ENCODE measurements around the gene CFAP58.
A peak's percentile ranks its signal among the peaks of the same experiment; 100 is the strongest.

Gene CFAP58

GRCh38 chr10:104376784-104377300 is 23.2 kb downstream of the CFAP58 start:
- DNase-seq (ENCODE audit: low spot score) = no peak

GRCh38 chr10:104380336-104380735 is 26.7 kb downstream of the CFAP58 start:
- no peak for DNase-seq (ENCODE audit: low spot score)

DNA sequence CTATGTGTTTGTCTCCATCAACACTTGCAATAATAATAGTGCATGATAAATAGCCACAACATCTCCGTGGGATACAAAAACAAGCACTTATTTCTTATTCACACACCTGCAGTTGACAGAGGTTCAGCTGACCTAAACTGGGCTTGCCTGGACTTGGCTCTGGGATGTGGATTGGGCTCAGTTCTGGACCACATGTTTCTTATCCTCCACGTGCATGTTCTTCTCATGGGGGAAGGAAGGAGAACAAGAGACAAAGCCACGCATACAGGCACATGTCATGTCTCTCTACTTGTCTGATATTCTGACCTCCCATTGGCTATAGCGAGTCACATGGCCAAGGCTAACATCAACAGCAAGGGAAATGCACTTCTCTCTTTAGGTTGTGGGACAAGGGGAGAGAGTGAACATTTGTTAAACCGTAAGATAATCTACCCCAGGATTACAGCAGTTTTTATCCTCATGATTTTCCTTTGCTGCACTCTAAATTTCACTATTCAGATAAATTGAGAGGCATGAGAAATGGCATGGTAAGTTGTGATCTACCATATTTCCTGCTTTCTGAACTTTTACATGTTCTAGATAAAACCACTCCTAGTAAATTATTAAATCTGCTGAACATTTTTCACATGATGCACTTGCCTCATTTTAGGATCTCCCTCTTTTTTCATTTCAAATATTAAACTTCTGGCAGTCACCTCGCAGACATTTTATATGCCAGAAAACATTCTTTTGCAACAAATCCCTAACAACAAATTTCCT is 33.7 kb downstream of the CFAP58 start:
- DNase-seq (ENCODE audit: low spot score) = no peak

DNA sequence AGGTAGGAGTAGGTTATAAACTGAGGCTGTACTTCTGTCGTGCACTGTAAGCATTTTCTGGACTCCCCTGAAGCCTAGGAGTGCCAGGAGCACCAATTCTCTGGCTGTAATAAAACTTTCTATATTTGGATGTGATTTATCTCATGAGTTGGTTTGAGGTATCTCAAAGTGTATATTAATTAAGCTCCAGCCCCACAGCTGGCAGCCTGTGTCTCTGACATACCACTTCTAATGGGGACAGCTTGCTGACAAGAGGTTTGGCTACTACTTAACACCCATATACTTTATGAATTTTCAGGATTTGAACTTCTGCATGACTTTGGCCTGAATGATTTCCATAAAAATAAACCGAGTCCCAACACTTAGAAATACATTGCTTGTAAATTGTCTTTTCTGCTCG is 35.2 kb downstream of the CFAP58 start:
- DNase-seq (ENCODE audit: low spot score) = no peak

DNA sequence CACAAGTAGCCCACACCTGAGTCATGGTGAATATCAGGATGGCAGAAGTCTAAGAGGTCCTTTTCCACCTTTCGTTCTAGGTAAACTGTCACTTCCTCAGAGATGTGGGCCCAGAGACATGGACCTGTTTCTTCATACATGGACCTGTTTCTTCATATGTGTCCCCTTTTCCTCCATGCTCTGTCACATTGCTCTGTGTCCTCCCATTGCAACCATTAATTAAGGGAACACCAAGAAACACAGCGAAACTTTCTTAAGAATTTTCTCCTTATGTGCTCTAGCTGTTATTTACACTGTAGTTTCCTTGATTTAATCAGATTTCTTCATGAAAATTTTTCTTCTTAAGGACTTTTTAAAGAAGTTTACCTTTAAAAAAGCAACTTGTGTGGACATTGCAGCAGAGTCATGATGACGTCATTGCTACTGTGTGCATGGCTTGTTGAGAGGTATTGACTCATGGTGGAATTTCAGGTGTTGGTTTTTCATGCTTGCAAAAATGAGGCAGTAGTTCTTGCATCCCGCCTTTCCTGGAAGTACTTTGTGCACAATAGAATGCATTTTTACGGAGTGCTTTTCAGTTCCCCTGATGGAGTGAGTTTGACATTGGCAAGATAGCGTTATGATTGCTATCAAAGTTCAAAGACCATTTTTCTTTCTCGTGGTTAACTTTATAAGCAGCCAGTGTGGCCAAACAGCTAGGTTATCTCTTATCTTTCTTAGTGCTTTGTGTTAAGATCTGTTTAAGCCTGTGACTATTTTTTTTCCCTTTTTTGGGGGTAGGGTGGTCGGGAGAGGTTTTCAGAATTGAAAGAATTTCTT is 37.7 kb downstream of the CFAP58 start:
- DNase-seq (ENCODE audit: low spot score) = no peak

DNA sequence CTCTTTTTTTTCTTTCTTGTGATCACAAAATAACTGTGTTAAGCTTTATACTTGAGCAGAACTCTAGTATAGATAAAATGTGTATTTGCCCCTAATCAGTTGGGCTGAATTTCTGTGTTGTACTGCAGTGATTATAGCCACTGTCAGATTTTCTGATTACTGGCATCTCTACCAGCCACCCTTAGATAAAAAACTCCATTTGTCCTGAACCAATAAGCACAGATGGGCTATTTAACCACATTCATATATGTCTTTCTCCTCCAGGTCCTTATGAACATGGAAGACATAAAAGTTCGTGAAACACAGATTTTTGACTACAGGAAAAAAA is 38.3 kb downstream of the CFAP58 start:
- DNase-seq (ENCODE audit: low spot score) = no peak

GRCh38 chr10:104393387-104393786 is 39.8 kb downstream of the CFAP58 start:
- no peak for DNase-seq (ENCODE audit: low spot score)

DNA sequence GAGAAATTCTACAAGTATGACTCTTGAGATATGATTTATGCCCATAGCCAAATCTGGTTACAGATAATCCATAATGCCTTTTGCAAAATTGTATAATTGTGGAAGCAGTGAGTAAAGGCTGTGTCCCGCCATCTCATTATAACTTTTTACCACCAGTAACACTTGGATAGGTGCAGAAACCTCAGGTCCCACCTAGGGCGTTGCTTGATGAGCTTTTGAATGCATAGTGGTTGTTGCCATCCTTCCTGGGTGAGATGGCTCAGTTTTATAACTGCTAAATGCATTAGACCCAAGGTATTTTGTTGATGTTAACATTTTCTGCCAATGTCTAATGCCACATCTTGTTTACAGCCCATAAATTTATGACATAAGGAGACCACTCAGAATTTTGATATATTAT is 42.9 kb downstream of the CFAP58 start:
- DNase-seq (ENCODE audit: low spot score) = no peak

- no peak for DNase-seq (ENCODE audit: low spot score)
These were observed 50.0 kb downstream of the CFAP58 start for GRCh38 chr10:104403636-104404035.

DNA sequence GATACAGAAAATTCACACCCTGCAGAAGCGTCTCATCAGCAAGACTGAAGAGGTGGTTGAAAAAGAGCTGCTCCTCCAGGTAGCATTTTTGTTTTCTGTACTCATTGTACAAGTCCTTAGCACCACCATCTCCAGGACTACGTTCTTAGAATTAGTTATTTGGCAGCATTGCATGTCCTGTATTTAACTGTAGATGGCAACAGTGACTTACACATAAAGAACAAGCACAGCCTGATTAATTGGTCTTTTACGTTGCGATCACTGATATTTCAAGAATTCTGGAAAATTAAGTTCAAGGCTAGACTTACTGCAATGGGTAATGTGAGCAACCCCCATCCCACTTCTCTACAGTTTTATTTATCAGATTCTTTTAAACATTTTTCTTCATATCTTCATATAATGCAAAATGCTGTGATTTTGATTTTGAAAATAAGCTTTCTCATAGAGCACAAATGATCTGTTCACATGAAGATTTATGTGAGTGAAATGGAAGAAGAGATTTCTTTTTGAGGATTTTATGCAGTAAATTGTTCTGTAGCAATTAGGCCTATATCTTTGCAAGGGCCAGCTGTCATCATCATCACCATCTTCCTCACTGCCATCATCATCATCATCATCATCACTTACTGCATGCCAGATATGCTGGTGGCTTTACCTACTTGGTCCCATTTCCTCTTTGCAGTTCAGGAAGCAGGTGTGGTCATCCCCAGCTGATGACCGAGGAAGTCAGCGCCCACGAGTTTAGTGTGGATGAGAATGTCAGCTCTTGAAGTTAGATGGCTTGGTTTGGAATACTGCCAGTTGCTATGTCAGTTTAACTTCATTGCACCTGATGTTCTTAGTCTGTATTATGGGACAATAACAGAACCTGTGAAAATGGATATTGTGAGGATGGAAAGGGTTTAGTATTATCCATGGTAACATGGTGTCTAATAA is 53.4 kb downstream of the CFAP58 start:
- DNase-seq (ENCODE audit: low spot score) = peak; percentile 9

GRCh38 chr10:104413528-104413927 is 59.9 kb downstream of the CFAP58 start:
- DNase-seq (ENCODE audit: low spot score) = no peak

DNA sequence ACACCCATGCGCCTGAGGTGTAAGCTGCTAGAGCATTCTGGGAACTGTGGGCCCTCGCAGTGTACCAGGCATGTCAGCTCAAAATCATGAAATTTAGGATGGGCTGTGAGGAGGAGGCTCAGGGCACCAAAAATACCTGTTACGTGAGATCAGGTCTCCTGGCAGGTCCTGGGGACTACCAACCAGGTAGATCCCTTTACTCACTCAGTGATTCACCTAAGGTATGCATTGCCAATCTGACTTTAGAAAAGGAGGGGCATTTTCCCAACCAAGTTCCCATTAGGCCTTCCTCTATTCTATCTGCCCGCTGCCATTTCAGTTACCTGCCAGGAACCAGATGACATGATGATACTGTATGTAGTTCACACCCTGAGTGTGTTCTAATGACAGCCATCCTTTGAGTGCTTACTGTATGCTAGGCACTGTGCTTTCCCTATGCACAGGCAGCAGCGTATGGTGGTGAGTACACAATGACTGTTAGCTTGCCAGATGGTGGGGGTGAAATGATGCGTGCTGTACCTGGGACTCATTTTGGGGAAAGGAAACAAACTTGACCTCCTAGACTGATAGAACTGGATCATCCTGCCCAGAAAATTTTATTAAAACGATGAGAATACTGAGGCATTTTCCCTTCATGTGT is 62.0 kb downstream of the CFAP58 start:
- DNase-seq (ENCODE audit: low spot score) = no peak

- no peak for DNase-seq (ENCODE audit: low spot score)
These were observed 63.2 kb downstream of the CFAP58 start for GRCh38 chr10:104416851-104417250.

DNA sequence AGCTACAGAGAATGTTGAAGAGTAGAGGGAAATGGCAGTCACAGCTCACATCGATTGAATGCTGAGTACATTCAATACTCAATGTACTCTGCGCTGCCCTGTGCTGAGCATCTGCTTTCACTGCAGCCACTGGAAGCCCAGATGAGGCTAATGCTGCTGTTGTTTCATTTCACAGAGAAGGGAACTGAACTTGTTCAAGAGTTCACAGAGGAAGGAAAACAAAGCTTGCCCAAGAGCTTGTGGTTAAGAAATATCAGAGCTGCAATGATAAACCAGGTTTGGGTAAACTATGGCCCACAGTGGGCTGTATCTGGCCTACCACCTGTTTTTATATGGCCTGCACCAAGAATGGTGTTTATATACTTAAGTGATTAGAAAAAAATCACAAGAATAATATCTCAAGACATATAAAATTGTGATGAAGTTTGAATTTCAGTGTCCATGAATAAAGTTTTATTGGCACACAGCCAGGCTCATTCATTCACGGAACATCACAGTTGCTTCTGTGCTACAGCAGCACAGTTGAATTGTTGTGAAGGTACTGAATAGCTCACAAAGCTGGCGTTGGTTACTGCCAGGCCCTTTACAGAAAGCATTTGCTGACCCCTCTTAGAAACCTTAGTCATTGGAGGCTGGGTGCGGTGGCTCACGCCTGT is 64.1 kb downstream of the CFAP58 start:
- DNase-seq (ENCODE audit: low spot score) = no peak

GRCh38 chr10:104424719-104425118 is 71.1 kb downstream of the CFAP58 start:
- no peak for DNase-seq (ENCODE audit: low spot score)

GRCh38 chr10:104427989-104428388 is 74.4 kb downstream of the CFAP58 start:
- DNase-seq (ENCODE audit: low spot score) = no peak

DNA sequence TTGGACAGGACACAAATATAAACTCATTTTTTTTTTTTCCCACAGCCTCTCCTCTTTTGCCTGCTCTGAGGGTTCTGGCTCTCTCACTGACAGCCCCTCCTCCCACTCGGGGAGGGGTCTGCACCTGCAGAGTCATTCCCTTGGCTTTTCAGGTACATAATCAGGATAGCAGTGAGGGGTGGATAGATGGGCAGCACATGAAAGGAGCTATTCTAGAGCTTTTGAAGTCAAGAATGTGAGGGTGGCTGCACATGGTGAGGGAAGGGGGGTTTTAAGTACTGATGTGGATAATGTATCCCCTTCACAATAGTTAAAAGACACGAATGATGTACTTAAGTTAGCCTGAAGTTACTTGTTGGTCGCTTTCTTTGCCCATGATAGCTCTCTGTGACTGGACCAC is 76.2 kb downstream of the CFAP58 start:
- no peak for DNase-seq (ENCODE audit: low spot score)

DNA sequence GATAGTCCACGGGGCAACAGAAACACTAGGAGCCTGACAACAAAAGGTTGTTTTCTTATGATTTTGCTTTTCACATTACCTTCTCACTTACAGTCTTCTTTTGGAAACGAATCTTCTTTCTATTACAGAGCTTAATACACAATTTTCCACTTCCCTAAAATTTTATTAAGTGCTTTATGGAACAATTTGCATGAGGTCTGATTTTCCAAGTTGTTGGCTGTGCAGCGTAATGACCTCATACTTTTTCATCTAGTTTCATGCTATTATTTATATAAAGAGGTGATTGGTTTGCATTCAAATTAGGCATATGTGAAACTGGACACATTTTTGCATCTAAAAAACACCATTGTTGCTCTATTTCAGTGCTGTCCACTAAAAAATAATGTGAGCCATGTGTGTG is 76.7 kb downstream of the CFAP58 start:
- DNase-seq (ENCODE audit: low spot score) = no peak

- DNase-seq (ENCODE audit: low spot score) = no peak
These were observed 80.0 kb downstream of the CFAP58 start for GRCh38 chr10:104433669-104434068.

GRCh38 chr10:104434601-104435000 is 81.0 kb downstream of the CFAP58 start:
- no peak for DNase-seq (ENCODE audit: low spot score)

GRCh38 chr10:104435822-104436221 is 82.2 kb downstream of the CFAP58 start:
- DNase-seq (ENCODE audit: low spot score) = no peak
